GM12874 (cell line): ENCODE data around the gene C1S.

Source experiments
- TF ChIP-seq, protein P1 (sequence below): IDR thresholded peaks from 2 replicates; pipeline ENCODE4 v1.5.1; 2011; ENCODE audit warnings: low read depth, mild to moderate bottlenecking, control low read depth, low read length, moderate library complexity; ENCODE audit not compliant: insufficient read depth

The C1S gene

DNA sequence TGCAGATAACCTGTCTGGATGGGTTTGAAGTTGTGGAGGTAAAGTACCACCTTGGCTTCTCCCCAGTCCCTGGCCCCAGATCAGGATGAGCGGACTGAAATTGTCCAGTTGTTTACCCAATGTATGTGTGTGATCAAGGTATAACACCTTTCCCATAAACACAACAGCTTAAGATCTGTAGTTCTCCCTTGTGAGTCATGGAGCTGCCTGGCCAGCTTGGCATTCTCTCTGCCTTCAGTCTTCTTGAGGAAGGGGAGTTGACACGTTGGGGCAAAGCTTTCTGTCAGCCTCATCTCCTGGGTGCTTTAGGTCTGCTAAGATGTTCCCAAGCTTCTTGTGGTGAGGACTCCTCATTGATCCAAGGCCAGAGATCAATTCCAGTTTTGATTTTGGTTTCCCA lies 6.1 kb downstream of the C1S start:
- TF ChIP-seq, protein P1, sequence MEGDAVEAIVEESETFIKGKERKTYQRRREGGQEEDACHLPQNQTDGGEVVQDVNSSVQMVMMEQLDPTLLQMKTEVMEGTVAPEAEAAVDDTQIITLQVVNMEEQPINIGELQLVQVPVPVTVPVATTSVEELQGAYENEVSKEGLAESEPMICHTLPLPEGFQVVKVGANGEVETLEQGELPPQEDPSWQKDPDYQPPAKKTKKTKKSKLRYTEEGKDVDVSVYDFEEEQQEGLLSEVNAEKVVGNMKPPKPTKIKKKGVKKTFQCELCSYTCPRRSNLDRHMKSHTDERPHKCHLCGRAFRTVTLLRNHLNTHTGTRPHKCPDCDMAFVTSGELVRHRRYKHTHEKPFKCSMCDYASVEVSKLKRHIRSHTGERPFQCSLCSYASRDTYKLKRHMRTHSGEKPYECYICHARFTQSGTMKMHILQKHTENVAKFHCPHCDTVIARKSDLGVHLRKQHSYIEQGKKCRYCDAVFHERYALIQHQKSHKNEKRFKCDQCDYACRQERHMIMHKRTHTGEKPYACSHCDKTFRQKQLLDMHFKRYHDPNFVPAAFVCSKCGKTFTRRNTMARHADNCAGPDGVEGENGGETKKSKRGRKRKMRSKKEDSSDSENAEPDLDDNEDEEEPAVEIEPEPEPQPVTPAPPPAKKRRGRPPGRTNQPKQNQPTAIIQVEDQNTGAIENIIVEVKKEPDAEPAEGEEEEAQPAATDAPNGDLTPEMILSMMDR = no peak

DNA sequence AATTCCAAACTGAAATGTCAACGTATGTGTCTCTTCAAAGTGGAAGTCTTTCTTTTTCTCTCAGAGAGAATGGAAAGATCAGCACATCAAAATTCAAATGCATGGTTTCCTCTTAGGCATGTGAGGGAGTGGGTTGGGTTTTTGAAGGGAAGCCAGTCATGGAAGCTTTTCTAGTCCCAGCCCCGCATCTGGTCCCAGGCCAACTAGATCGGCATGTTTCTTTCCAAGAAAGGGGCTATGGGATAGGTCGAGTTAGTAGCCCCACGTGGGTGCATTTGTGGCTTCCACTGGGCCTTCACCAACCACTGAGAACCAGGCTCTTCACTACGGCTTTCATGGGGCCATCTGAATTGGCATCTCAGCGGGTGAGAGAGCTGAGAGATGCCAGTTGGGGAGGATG lies 6.6 kb downstream of the C1S start:
- TF ChIP-seq, protein P1 = no peak

DNA sequence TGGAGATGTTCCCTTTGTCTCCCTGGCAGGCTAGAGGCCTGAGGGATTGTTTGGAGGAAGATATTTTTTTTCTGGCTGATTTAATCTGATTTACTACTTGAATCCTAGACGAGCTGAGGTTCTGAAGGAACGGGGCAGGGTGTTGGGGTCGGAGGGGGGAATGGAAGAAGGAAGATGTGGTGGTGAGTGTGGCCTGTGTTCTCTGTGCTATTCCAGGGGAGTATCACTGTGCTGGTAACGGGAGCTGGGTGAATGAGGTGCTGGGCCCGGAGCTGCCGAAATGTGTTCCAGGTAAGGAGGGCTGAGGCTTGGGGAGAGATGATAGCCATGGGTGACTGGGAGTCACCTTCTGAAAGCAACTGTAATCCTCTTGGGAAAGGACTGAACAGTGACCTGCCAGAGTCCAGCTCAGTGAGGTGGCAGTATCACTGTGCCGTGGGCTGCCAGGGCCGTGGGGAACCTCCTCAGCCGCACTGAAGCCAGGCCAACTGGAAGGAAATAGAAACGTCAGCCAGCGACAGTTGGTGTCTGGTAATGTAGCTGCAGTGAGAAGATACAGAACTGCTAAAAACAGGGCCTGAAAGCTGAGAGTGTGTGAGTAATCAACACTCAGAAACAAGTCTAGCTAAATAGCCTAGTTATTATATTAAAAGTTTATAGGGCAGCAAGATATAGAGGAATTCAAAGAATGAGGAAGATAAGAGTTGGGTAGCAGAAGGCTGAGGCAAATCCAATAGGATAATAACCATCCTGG lies 7.9 kb downstream of the C1S start:
- TF ChIP-seq, protein P1 = no peak

DNA sequence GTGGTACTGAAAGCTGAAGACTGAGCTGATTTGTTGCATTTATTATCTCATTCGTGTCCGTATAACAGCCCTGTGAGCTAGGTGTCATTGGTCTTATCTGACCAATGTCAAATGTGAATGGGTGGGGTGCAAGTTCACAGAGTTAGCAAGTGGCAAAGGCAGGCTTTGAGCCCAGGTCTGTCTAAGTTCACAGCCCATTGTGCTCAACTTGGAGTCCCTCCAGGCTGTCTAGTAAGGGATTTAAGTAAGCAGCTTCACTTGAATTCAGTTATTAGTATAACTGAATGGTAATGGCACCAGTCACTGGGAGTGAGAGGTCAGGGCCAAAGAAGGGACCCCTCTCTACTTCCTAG lies 8.5 kb downstream of the C1S start:
- TF ChIP-seq, protein P1 = no peak

DNA sequence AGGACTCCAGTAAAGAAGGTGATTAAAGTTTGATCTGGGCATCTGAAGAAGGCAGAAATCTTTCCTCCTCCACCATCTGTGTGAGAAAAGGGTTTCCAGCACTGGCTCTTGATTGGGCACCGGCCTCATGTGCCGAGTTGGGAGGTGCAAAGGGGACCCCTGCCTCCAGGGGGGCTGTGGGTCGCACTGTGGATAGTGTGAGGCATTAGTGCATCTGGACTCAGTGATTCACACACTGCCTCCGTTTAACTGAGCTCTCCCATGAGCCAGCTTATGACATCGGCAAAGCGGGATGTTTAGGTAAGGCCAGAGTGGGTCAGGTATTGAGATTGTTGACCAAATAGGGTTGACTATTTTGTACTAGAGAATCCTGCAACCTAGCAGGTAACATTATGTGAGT lies 8.9 kb downstream of the C1S start:
- TF ChIP-seq, protein P1 = no peak

DNA sequence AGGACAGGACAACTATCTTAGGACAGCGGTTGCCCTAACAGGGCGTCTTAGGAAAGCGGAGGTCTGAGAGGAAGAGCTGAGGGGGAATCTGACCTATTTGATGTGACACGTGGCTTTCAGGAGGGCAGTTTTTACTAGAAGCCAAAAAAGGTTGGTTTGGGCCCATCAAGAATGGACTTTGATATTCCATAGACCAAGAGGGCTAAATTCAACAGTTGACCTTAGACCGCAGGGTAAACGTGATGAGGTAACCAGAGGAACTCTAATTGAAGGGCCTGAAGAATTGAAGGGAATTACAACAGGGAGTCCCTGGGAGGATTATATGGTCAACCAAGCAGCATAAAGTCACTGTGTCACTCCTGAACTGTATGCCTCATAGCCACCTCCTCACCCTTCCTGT lies 11.5 kb downstream of the C1S start:
- TF ChIP-seq, protein P1 = no peak

DNA sequence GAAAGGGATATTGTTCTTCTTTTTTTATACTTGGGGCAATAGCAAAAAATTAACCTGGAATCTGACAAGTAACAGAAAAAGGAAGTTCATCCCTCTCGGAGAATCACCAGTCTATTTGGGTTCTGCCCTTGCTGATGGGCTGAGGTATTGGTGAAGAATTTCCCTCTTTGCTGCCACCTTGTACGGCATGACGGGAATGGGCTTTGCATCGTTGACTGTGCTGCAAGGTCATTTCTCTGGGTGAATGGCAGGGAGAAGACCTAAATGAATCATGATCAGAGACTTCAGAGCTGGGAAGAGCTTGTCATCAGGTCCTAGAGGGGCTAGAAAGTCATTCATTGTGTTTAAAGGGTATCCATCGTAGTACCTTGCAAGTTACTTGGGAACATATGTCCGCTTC lies 12.0 kb downstream of the C1S start:
- TF ChIP-seq, protein P1 = no peak
